Astrocyte (in vitro differentiated cells and primary cell): ENCODE results near the gene TACR2. TPM values are rescaled to one million over a fixed set of nuclear protein-coding genes. Genes with fewer than 3 reads are reported as not detected.
A peak's percentile ranks its signal among the peaks of the same experiment; 100 is the strongest.

Experiments
- DNase-seq: peaks from one replicate; pipeline ENCODE4 v3.0.0-alpha.2; 2010; ENCODE audit warnings: low read depth
- FAIRE-seq: peaks from 2 replicates; lab custom pipeline; 2011; peaks lifted over from hg19 to GRCh38; lab: Jason Lieb, UNC
- H2AFZ ChIP-seq: 2 replicates; pipeline ENCODE4 v1.6.0; 2012; ENCODE audit warnings: low read depth, low read length, inconsistent platforms
- H3K27ac ChIP-seq: 2 replicates; pipeline ENCODE4 v1.5.1; 2011; ENCODE audit warnings: low read depth, low read length, inconsistent platforms
- H3K27me3 ChIP-seq: 2 replicates; pipeline ENCODE4 v1.6.0; 2011; ENCODE audit warnings: low read length, inconsistent platforms; ENCODE audit not compliant: insufficient read depth
- H3K36me3 ChIP-seq: 2 replicates; pipeline ENCODE4 v1.5.1; 2011; ENCODE audit warnings: low read length, inconsistent platforms; ENCODE audit not compliant: insufficient read depth
- H3K4me1 ChIP-seq: 2 replicates; pipeline ENCODE4 v1.5.1; 2011; ENCODE audit warnings: low read length, inconsistent platforms; ENCODE audit not compliant: insufficient read depth
- H3K4me2 ChIP-seq: 2 replicates; pipeline ENCODE4 v1.6.0; 2012; ENCODE audit warnings: low read length, inconsistent platforms
- H3K4me3 ChIP-seq: 2 replicates; pipeline ENCODE4 v1.5.1; 2011; ENCODE audit warnings: low read depth, mild to moderate bottlenecking, low read length, inconsistent platforms; ENCODE audit not compliant: insufficient read depth
- H3K79me2 ChIP-seq: 2 replicates; pipeline ENCODE4 v1.6.0; 2012; ENCODE audit warnings: mild to moderate bottlenecking, low read length, inconsistent platforms; ENCODE audit not compliant: insufficient read depth
- H3K9ac ChIP-seq: 2 replicates; pipeline ENCODE4 v1.6.0; 2012; ENCODE audit warnings: mild to moderate bottlenecking, low read length, inconsistent platforms
- H3K9me3 ChIP-seq: 2 replicates; pipeline ENCODE4 v1.5.1; 2012; ENCODE audit warnings: low read depth, mild to moderate bottlenecking, low read length, inconsistent platforms; ENCODE audit not compliant: insufficient read depth
- H4K20me1 ChIP-seq: 2 replicates; pipeline ENCODE4 v1.6.0; 2012; ENCODE audit warnings: low read length, inconsistent platforms; ENCODE audit not compliant: insufficient read depth
- H3K27ac Mint-ChIP-seq: one replicate; pipeline ENCODE4 v1.8.0; 2021; ENCODE audit warnings: mild to moderate bottlenecking, mixed read lengths; ENCODE audit not compliant: unreplicated experiment
- H3K27me3 Mint-ChIP-seq: one replicate; pipeline ENCODE4 v1.8.0; 2021; ENCODE audit warnings: low read depth, mixed read lengths; ENCODE audit not compliant: unreplicated experiment
- H3K36me3 Mint-ChIP-seq: one replicate; pipeline ENCODE4 v1.8.0; 2021; ENCODE audit warnings: low read depth, mixed read lengths; ENCODE audit not compliant: unreplicated experiment
- H3K4me1 Mint-ChIP-seq: one replicate; pipeline ENCODE4 v1.8.0; 2021; ENCODE audit warnings: low read depth, mixed read lengths; ENCODE audit not compliant: unreplicated experiment
- H3K4me3 Mint-ChIP-seq: one replicate; pipeline ENCODE4 v1.8.0; 2021; ENCODE audit warnings: mild to moderate bottlenecking, moderate library complexity, mixed read lengths; ENCODE audit not compliant: unreplicated experiment
- H3K9me3 Mint-ChIP-seq: one replicate; pipeline ENCODE4 v1.8.0; 2021; ENCODE audit warnings: mild to moderate bottlenecking, mixed read lengths; ENCODE audit not compliant: unreplicated experiment
- EZH2 ChIP-seq: IDR thresholded peaks from 2 replicates; pipeline ENCODE4 v1.6.1; 2012; ENCODE audit warnings: mild to moderate bottlenecking, low read length, inconsistent platforms; ENCODE audit not compliant: insufficient read depth
- total RNA-seq: library from RNA; stranded (reverse); gene quantifications from 2 replicates; pipeline ENCODE4 v1.2.1, GENCODE V29; 2021
- TF ChIP-seq, protein P1 (sequence below): IDR thresholded peaks from 2 replicates; pipeline ENCODE4 v1.5.1; 2011; ENCODE audit warnings: low read depth, mild to moderate bottlenecking, inconsistent platforms, low read length, moderate library complexity; ENCODE audit not compliant: insufficient read depth

The TACR2 gene
- total RNA-seq, 1 donor from 2014 or later = not detected

DNA sequence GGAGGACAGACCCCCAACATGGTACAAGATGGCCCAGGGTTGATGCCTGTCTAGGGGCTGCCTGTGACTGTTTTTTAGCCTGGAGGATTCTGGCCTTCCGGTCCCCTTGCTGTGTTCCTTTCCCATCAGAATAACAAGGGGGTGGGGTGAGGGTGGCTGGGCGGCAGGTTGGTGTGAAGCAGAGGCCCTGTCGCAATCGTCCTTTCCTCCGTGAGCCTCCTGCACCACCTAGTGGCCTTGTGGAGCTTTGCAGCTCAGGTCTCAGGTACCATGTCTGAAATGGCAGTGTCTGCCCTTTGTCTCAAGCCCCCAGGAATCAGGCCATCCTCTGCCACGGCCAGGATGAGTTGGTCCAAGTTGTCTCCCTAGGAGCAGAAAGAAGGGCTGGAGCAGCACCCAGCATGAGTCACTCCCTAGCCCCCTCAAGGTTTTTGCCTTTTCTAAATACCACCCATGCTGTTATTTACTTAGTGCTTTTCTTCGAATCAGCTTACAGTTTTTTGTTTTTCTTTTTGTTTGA is 24.2 kb downstream of the TACR2 start:
- H2AFZ ChIP-seq = no peak overlapping the region
- no peak overlapping the region for H3K4me3 ChIP-seq
- peaks cover 10% of the 10 kb centered on the region for H3K4me1 ChIP-seq
- no peaks in the 10 kb centered on the region for H3K9me3 ChIP-seq
- H3K4me2 ChIP-seq = no peak overlapping the region
- TF ChIP-seq EZH2 = no peak
- TF ChIP-seq, protein P1, sequence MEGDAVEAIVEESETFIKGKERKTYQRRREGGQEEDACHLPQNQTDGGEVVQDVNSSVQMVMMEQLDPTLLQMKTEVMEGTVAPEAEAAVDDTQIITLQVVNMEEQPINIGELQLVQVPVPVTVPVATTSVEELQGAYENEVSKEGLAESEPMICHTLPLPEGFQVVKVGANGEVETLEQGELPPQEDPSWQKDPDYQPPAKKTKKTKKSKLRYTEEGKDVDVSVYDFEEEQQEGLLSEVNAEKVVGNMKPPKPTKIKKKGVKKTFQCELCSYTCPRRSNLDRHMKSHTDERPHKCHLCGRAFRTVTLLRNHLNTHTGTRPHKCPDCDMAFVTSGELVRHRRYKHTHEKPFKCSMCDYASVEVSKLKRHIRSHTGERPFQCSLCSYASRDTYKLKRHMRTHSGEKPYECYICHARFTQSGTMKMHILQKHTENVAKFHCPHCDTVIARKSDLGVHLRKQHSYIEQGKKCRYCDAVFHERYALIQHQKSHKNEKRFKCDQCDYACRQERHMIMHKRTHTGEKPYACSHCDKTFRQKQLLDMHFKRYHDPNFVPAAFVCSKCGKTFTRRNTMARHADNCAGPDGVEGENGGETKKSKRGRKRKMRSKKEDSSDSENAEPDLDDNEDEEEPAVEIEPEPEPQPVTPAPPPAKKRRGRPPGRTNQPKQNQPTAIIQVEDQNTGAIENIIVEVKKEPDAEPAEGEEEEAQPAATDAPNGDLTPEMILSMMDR = peak; percentile 95
- peaks cover 19% of the 10 kb centered on the region for H3K36me3 ChIP-seq
- peaks cover 13% of the 10 kb centered on the region for H4K20me1 ChIP-seq
- no peaks in the 10 kb centered on the region for H3K27me3 Mint-ChIP-seq
- no peak overlapping the region for H3K9ac ChIP-seq
- H3K4me1 Mint-ChIP-seq = no peaks in the 10 kb centered on the region
- H3K79me2 ChIP-seq = no peaks in the 10 kb centered on the region
- H3K27ac Mint-ChIP-seq = no peak overlapping the region
- DNase-seq = peak; percentile 35
- H3K36me3 Mint-ChIP-seq = peaks cover 23% of the 10 kb centered on the region
- H3K9me3 Mint-ChIP-seq = no peaks in the 10 kb centered on the region
- no peak overlapping the region for H3K27ac ChIP-seq
- H3K4me3 Mint-ChIP-seq = no peak overlapping the region
- FAIRE-seq = peak; percentile 32
- no peaks in the 10 kb centered on the region for H3K27me3 ChIP-seq

DNA sequence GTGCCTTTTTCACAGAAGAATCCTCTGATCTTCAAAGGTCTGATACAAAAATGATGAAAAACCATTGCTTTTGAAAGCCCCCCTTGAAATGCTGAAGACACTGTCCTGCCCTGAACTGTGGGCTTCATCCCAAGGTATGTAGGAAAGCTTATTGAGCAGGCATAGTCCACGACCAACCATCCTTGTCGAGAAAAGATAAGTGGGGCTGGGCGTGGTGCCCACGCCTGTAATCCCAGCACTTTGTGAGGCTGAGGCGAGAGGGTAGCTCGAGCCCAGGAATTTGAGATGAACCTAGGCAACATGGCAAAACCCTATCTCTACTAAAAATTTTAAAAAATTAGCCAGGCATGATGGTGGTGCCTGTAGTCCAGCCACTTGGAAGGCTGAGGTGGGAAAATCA is 25.6 kb downstream of the TACR2 start:
- Histone ChIP-seq H4K20me1 (peaks cover 9% of the 10 kb centered on the region), H3K27me3 (no peaks in the 10 kb centered on the region), H3K4me2 (no peak overlapping the region), H3K27ac (no peak overlapping the region), H3K36me3 (peaks cover 15% of the 10 kb centered on the region), H3K79me2 (no peaks in the 10 kb centered on the region), H3K4me3 (no peak overlapping the region), H3K4me1 (peaks cover 10% of the 10 kb centered on the region), H3K9ac (no peak overlapping the region), H2AFZ (no peak overlapping the region), H3K9me3 (no peaks in the 10 kb centered on the region)
- Mint-ChIP-seq H3K27ac (no peak overlapping the region), H3K36me3 (peaks cover 24% of the 10 kb centered on the region), H3K4me1 (no peaks in the 10 kb centered on the region), H3K9me3 (no peaks in the 10 kb centered on the region), H3K4me3 (no peak overlapping the region), H3K27me3 (no peaks in the 10 kb centered on the region)
- no peak for FAIRE-seq
- DNase-seq = no peak
- no peak for TF ChIP-seq EZH2
- TF ChIP-seq, protein P1 = no peak

GRCh38 chr10:69389827-69390490 is 26.8 kb downstream of the TACR2 start:
- H3K27me3 Mint-ChIP-seq = no peaks in the 10 kb centered on the region
- H3K27ac ChIP-seq = no peak overlapping the region
- no peaks in the 10 kb centered on the region for H3K79me2 ChIP-seq
- no peaks in the 10 kb centered on the region for H3K27me3 ChIP-seq
- peaks cover 15% of the 10 kb centered on the region for H4K20me1 ChIP-seq
- H3K4me2 ChIP-seq = no peak overlapping the region
- FAIRE-seq = no peak
- no peaks in the 10 kb centered on the region for H3K4me1 Mint-ChIP-seq
- peaks cover 10% of the 10 kb centered on the region for H3K4me1 ChIP-seq
- H3K27ac Mint-ChIP-seq = no peak overlapping the region
- no peaks in the 10 kb centered on the region for H3K9me3 Mint-ChIP-seq
- no peak overlapping the region for H3K4me3 Mint-ChIP-seq
- peak; percentile 32 for DNase-seq
- H3K9me3 ChIP-seq = no peaks in the 10 kb centered on the region
- TF ChIP-seq, protein P1 = no peak
- TF ChIP-seq EZH2 = no peak
- peaks cover 31% of the 10 kb centered on the region for H3K36me3 Mint-ChIP-seq
- no peak overlapping the region for H3K4me3 ChIP-seq
- no peak overlapping the region for H2AFZ ChIP-seq
- H3K36me3 ChIP-seq = peaks cover 14% of the 10 kb centered on the region
- H3K9ac ChIP-seq = no peak overlapping the region
